GM19351 (cell line): ENCODE data around the gene FOXC2.

Experiments
- ATAC-seq: cut with Tn5 transposase; IDR thresholded peaks from one replicate; pipeline ENCODE4 v1.9.1; 2021; ENCODE audit warnings: mild to moderate bottlenecking, moderate library complexity; ENCODE audit not compliant: unreplicated experiment

Gene FOXC2

GRCh38 chr16:86566601-86566965 lies at the start of gene FOXC2:
FOXC2 (plus strand) TSS chr16:86566829; CDS start chr16:86567336, 507 bp downstream.
- ATAC-seq: no peak

- no peak for ATAC-seq
Observed at GRCh38 chr16:86517033-86517432, 49.6 kb upstream of the FOXC2 start.

- ATAC-seq: no peak
Observed at GRCh38 chr16:86517652-86518258, 48.9 kb upstream of the FOXC2 start.

DNA sequence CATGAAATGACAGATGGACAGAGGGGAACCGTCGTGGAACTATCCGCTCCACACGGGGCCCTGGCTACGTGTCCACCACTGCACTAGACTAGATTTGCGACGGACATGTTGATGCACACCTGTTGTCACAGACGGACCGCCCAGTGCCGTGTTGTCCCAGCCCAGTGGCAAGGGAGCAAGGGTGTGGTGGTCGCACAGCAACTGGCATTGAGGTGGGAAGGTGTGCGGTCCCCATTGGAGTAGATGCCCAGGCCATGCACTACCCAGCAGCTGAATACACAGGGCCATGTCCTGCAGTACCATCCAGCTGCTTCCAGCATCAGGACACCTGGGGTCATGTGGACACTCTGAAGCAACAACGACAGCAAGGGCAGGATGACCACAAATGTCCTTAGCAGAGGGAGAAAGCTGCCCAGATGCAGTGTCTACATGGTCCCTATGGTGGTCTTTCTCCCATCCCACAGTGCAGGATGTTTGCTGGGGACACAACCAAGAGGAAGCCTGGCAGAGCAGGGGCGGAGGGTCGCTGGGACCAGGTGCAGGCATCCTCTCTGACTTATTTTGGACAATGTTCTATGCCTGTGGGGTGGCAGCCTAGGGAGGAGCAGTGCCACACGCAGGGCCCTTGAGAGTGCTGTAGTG lies 47.5 kb upstream of the FOXC2 start:
- ATAC-seq: no peak

DNA sequence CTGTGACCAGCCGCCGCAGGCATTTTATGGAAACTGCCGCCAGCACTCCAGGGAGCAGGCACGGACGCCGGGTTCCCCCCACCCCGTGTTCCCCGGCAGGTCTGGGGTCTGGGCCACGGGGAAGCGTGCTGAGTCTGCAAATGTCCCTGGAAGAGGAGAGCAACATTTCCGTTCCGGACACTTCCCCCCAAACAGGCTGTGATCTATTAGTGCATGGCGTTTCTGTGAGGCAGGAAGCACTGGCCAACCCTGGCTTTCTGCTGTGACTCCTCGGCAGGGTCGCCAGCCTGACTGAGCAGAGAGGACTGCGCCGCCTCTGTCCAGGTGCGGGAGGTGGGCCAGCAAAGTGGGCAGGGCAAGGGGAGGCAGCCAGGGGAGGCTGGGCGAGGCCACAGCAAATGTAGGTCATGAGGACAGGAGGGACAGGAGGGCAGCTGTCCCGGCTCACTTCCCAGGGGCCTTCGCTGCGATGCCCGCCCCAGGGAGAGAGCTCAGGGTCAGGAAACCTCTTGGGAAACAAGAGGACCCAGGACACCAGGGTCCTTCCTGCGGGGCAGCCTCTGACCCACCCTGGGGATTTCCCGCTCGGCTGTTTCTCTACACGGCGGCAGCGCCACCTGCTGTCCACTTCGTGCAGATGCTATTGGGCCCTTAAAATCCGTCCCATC lies 46.8 kb upstream of the FOXC2 start:
- ATAC-seq: no peak

DNA sequence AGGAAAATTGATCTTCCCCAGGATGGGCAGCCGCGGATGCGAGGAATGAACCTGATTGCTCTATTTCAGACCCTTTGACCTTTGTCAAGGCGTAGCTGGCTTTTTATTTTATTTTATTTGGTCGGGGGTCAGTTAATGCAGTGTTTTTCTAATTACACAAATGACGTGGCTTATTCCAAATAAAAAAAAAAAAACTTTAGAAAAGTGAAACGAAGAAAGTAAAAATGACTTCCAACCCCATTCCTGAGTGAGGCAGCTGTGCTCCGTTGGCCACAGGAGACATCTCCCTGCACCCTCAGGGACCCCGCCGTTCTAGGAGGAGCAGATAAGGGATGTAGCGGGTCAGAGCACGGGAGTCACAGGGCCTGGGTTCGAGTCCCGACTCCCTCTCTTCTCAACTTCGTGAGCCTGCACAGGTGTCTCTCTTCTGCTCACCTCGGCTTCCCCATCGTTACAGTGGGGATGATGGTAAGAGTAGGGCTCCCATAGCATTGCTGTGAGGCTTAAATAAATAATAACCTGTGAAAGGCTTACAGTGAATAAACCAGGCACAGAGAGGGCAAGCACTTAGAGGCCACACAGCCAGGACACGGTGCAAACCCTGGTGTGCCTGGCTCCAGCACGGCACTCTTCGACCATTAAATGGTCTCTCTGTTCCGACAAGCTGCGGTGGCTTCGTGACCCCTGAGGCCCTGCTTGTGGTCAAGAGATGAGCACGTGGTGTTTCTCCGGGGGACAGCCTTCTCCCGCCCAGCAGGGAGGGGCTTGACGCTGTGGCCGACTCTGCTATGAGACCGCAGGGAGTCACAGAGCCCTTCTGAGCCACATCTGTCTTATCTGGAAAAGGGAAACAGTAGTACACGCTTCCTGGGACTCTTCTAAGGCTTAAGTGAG lies 46.1 kb upstream of the FOXC2 start:
- ATAC-seq: no peak

- ATAC-seq: no peak
Observed at GRCh38 chr16:86521236-86522197, 45.1 kb upstream of the FOXC2 start.

DNA sequence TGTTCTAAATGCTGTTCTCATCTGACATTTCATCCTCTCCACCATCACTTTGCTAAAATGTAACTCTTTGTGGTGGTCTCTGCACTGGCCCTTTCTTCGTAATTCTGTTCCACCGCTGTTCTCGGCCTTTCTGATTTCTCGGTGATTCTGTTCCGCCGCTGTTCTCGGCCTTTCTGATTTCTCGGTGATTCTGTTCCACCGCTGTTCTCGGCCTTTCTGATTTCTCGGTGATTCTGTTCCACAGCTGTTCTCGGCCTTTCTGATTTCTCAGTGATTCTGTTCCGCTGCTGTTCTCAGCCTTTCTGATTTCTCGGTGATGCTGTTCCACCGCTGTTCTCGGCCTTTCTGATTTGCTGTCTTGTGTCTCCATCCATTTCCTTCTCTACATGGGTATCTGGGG lies 44.0 kb upstream of the FOXC2 start:
- no peak for ATAC-seq

- no peak for ATAC-seq
Observed at GRCh38 chr16:86523166-86523740, 43.4 kb upstream of the FOXC2 start.

- ATAC-seq: no peak
Observed at GRCh38 chr16:86524029-86524428, 42.6 kb upstream of the FOXC2 start.

DNA sequence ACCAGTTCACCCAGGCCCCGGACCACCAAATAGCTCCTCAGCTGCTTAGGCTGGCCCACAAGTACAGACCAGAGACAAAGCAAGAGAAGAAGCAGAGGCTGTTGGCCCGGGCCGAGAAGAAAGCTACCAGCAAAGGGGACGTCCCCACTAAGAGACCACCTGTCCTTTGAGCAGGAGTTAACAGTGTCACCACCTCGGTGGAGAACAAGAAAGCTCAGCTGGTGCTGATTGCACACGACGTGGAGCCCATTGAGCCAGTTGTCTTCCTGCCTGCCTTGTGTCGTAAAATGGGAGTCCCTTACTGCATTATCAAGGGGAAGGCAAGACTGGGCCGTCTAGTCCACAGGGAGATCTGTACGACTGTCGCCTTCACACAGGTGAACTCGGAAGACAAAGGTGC lies 40.9 kb upstream of the FOXC2 start:
- ATAC-seq: no peak

GRCh38 chr16:86527366-86527765 lies 39.3 kb upstream of the FOXC2 start:
- no peak for ATAC-seq

GRCh38 chr16:86528061-86528929 lies 38.3 kb upstream of the FOXC2 start:
- ATAC-seq: no peak

- ATAC-seq: no peak
Observed at GRCh38 chr16:86529160-86529559, 37.5 kb upstream of the FOXC2 start.

- ATAC-seq: no peak
Observed at GRCh38 chr16:86530251-86531190, 36.1 kb upstream of the FOXC2 start.

DNA sequence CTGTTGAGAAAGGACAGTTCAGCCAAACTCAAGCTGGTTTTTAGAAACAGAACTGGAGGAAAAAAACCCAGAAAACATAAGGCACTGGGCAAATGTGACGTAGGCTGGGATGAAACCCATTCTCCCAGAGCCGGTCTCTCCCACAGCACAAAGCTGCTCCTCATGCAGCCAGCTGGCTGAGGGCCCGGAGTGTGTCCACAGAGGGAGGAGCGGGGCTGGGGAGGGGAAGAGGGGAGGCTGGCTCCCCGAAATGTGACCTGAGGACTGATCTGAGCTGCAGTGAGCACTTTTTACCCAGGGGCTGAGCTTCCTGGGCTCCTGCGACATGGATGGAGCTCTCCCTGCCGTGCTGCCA lies 35.5 kb upstream of the FOXC2 start:
- no peak for ATAC-seq

DNA sequence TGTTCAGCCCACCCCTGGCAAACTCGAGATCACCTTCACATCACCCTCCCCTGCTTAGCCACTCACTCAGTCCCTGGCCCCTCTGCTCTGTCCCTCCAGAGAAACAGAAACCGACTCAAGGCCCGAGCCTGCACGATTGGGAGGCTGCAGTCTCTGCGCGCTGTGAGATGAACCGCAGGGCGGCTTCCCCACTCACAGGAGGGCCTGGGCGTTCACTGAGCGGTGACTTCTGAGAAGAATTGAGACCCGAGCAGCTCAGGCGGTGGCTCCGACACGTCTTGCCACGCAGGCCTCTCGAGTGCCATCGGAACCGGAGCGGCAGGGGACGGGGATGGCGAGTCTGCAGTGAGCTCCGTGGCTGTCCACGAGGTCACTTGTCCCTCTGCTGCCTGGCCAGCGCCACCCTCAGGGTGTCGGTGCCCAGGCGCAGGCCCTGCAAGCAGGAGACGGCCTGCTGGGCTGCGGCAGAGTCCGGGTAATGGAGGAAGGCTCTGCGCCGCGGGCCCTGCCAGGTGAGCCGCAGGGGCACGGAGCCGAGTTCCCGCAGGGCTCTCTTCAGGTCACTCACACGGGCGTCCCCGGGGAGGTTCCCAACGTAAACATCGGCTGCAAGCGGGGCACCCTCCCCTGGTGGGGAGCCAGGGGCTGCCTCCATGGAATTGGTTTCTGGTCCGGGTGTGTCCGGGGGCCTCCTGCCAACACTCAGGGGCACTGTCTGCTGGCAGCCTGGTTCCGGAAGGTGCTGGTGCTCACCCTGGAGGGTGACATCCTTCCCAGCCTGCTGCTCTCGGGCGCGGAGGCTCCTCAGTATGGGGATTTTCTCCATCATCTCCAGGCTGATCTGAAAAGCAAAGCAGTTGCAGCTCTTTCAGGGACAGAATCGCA lies 34.7 kb upstream of the FOXC2 start:
- ATAC-seq: no peak
